HS-5 (cell line): ENCODE data around the gene IFITM5.

ENCODE experiments used
- DNase-seq: peaks from one replicate; pipeline ENCODE4 v3.0.0-alpha.2; 2012; ENCODE audit warnings: low read depth

Gene IFITM5

GRCh38 chr11:266676-267439 lies 32.5 kb downstream of the IFITM5 start:
- DNase-seq, result no peak

GRCh38 chr11:261624-262023 lies 37.7 kb downstream of the IFITM5 start:
- no peak for DNase-seq

- DNase-seq, result no peak
Observed at GRCh38 chr11:259413-259812, 39.9 kb downstream of the IFITM5 start.

GRCh38 chr11:257766-258493 lies 41.4 kb downstream of the IFITM5 start:
- no peak for DNase-seq

- DNase-seq, result no peak
Observed at GRCh38 chr11:256952-257737, 42.2 kb downstream of the IFITM5 start.

GRCh38 chr11:255816-256215 lies 43.5 kb downstream of the IFITM5 start:
- no peak for DNase-seq

GRCh38 chr11:255176-255575 lies 44.1 kb downstream of the IFITM5 start:
- DNase-seq, result no peak

- DNase-seq, result no peak
Observed at GRCh38 chr11:253886-254270, 45.4 kb downstream of the IFITM5 start.

- DNase-seq, result no peak
Observed at GRCh38 chr11:253160-253885, 46.0 kb downstream of the IFITM5 start.

GRCh38 chr11:252666-253065 lies 46.7 kb downstream of the IFITM5 start:
- DNase-seq, result no peak

GRCh38 chr11:251550-251949 lies 47.8 kb downstream of the IFITM5 start:
- no peak for DNase-seq

- DNase-seq, result no peak
Observed at GRCh38 chr11:250740-251299, 48.5 kb downstream of the IFITM5 start.

GRCh38 chr11:250274-250673 lies 49.1 kb downstream of the IFITM5 start:
- no peak for DNase-seq

GRCh38 chr11:249062-249461 lies 50.3 kb downstream of the IFITM5 start:
- no peak for DNase-seq
